Suprapubic skin (tissue), 3 donors: ENCODE results near the gene PEX11A.
A peak's percentile ranks its signal among the peaks of the same experiment; 100 is the strongest.

Experiments used
- EP300 ChIP-seq: sonication (generic); formaldehyde crosslinking; IDR thresholded peaks from one replicate; pipeline ENCODE4 v1.6.1; 2017; ENCODE audit warnings: antibody characterized with exemption
- TF ChIP-seq, protein P1 (sequence below), 2 donors: fragments of 200-600 bp in 1 of 2; fragments of 450-650 bp in 1 of 2; sonication (generic) in 1 of 2; IDR thresholded peaks; one replicate each; pipeline ENCODE4 v1.5.1; 2016 to 2019; ENCODE audit warnings: antibody characterized with exemption in 2 of 2, mild to moderate bottlenecking in 1 of 2, moderate library complexity in 1 of 2

DNA sequence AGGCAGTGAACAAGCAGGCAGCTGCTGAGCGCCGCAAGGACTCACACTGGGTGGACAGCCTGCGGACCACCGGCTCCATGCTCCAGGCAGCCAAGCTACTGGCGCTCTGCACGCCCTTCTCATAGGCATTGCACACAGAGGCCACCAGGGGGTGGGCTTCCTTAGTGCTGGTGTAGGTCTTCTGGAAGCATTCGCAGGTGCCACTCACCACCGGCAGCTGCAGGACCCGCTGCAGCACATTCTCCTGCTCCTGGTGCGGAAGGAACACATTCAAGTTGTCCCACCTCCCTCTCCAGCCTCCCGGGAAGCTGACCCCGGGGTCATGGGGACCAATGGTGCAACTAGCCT is 17.4 kb downstream of the PEX11A start:
- TF ChIP-seq, protein P1, sequence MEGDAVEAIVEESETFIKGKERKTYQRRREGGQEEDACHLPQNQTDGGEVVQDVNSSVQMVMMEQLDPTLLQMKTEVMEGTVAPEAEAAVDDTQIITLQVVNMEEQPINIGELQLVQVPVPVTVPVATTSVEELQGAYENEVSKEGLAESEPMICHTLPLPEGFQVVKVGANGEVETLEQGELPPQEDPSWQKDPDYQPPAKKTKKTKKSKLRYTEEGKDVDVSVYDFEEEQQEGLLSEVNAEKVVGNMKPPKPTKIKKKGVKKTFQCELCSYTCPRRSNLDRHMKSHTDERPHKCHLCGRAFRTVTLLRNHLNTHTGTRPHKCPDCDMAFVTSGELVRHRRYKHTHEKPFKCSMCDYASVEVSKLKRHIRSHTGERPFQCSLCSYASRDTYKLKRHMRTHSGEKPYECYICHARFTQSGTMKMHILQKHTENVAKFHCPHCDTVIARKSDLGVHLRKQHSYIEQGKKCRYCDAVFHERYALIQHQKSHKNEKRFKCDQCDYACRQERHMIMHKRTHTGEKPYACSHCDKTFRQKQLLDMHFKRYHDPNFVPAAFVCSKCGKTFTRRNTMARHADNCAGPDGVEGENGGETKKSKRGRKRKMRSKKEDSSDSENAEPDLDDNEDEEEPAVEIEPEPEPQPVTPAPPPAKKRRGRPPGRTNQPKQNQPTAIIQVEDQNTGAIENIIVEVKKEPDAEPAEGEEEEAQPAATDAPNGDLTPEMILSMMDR (IDR thresholded peaks at IDR 0.05), result peak in 1 of 2 donors; percentile 21
- TF ChIP-seq EP300, result no peak
